Subcutaneous adipose tissue (tissue), 4 donors: ENCODE results near the gene ALPP. TPM values are rescaled to one million over a fixed set of nuclear protein-coding genes. Genes with fewer than 3 reads are reported as not detected.

Source experiments
- CTCF ChIP-seq: fragments of 450-650 bp; IDR thresholded peaks from one replicate; pipeline ENCODE4 v1.5.1; 2016; ENCODE audit warnings: low read depth, mild to moderate bottlenecking, control low read depth, antibody characterized with exemption, moderate library complexity
- total RNA-seq, 4 donors: library from RNA; depleted of rRNA; stranded (reverse); fragments of >200 nt; gene quantifications; one replicate each; pipeline ENCODE4 v1.1.0, GENCODE V29; 2016

Gene ALPP
- total RNA-seq, 4 donors from 2014 or later: not detected

GRCh38 chr2:232362174-232362900, 16.2 kb upstream of the ALPP start:
- no peak for TF ChIP-seq CTCF

GRCh38 chr2:232363784-232364615, 14.6 kb upstream of the ALPP start:
- TF ChIP-seq CTCF: no peak

GRCh38 chr2:232365621-232366321, 12.8 kb upstream of the ALPP start:
- TF ChIP-seq CTCF: no peak

- no peak for TF ChIP-seq CTCF
Observed at GRCh38 chr2:232367016-232367415, 11.5 kb upstream of the ALPP start.

DNA sequence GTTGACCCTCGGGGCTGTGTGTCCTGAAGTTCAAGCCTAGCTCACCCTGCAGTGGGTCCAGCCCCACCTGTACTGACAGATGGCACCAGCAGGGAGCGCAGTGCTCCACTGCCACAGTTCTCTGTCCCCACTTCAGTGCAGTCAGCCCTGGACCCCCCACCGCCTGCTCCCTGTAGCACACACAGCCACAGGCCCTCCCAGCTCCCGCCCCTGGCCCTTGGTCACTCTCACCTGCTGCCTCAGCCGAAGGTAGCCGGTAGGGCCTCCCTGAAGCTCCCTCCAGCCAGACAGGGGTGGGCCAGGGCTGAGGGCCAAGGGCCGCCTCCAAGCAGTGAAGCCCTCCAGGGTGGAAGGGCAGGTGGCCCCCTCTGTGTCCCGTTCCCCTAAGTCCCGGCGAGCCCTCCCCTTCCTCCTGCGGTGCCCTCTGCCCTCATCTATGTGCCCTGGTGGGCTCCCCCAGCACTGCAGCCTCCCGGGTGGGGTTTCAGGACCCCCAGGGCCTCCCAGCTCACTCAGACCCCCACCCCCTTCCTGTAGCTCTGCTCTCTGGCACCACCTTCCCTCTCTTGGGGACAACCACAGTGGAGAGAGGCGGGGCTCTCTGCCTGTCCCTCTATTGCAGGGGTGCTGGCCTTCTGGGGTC, 10.8 kb upstream of the ALPP start:
- TF ChIP-seq CTCF: no peak

DNA sequence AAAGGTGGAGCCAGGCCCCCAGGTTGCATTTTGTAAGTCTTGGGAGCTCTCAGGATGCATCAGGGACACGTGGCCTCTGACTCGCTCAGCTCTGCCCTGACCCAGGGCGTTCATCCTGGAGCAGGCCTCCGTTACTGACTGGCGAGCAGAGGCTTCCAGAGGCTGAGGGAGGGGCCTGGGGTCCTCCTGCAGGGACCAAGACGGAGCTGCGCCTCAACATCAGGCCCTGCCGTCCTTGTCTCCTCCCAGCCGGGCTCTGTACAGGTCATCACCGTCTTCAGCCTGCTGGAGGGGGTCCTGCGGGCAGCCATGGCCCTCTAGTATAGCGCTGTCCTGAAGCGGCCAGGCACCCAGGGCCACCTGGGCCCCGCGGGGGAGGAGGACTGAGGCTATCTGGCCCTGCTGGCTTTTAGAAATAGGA, 10.2 kb upstream of the ALPP start:
- no peak for TF ChIP-seq CTCF
